Stimulated activated CD4-positive, alpha-beta T cell treated with anti-CD3 and anti-CD28 coated beads, Interleukin-2, amount 100 ng/mL, for 24 hours (primary cell): ENCODE measurements around the gene TBC1D22A.

Experiments used
- DNase-seq, 2 donors: peaks; one replicate each; pipeline ENCODE4 v3.0.0-alpha.2; 2020

TBC1D22A gene

DNA sequence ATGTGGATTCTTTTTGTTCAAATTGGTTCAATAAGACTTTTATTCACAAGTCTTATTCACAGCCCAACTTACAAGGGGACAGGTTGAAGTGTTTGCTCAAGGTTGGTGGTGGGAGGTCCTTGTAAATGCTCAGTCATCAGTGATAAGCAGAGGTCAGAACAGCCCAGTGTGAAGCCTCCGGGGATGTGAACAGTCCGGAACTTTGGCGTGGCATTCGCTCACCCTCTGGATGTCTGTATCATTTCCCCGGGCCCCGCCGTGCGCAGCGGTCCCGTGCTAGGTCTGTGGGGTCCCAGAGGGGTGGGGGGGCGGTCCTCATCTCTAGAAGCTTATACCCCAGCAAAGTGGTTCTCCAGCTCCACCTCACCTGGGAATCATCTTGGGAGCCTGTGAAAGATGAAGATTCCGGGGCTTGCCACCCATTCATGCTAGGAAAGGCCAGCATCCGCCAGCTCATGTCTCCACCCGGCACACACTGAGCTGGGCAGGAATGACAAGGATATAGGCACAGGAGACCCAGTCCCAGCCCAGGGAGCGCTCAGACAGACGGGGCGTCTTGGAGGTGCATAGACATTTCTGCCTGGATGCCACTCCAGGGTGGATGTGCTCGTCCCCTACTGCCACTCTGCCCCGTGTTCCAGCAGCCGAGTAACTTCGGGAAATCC, 327.5 kb downstream of the TBC1D22A start:
- DNase-seq = no peak

DNA sequence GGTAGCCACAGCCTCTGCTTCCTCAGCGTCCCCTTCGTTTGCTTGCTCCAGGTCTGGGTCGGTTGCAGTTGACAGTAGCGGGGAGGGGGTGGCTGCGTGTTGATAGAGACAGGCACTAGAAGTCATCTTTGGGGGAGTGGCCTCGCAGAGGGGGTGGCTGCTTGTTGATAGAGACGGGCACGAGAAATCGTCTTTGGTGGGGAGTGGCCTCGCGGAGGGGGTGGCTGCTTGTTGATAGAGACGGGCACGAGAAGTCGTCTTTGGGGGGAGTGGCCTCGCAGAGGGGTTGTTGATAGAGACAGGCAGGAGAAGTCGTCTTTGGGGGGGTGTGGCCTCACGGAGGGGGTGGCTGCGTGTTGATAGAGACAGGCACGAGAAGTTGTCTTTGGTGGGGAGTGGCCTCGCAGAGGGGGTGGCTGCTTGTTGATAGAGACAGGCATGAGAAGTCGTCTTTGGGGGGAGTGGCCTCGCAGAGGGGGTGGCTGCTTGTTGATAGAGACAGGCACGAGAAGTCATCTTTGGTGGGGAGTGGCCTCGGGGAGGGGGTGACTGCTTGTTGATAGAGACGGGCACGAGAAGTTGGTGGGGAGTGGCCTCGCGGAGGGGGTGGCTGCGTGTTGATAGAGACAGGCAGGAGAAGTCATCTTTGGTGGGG, 328.3 kb downstream of the TBC1D22A start:
- no peak for DNase-seq

DNA sequence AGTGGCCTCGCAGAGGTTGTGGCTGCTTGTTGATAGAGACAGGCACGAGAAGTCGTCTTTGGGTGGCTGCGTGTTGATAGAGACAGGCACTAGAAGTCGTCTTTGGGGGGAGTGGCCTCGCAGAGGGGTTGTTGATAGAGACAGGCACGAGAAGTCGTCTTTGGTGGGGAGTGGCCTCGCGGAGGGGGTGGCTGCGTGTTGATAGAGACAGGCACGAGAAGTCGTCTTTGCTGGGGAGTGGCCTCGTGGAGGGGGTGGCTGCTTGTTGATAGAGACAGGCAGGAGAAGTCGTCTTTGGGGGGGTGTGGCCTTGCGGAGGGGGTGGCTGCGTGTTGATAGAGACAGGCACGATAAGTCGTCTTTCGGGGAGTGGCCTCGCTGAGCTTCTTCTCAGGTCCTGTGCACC, 328.8 kb downstream of the TBC1D22A start:
- DNase-seq = no peak

DNA sequence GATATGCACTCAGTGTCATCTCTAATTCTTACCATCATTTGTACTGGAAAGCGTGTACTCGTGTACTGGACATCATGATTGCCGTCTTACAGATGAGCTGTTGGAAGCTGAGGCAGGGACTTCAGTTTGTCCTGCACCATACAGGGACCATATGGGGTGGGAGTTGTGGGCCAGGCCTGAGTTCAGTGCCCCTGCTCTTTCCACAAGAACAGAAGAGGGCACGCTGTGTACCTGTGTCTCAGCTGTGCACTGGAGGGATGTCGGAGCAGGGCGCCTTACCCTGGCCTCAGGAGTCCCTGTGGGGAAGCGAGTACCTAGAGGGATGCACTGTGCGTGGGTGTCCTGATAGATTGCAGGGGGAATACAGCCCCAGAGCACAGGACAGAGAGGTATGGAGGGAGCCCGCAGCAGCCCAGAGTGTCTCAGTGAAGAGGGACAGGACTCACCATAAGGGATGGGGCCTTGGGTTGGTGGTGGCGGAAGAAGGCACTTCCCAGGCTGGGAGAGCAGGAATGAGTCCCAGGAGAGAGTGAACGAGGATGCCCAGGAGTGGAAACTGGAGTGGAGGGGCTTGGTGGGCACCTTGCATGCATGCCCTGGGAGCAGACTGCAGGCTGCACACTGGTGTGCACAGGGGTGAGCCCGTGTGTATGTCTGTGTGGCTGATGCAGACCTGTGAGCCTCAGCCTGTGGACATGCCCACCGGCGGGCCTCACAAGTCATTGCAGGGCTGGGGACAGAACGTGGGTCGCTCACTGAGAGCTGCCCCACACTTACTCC, 329.7 kb downstream of the TBC1D22A start:
- no peak for DNase-seq

DNA sequence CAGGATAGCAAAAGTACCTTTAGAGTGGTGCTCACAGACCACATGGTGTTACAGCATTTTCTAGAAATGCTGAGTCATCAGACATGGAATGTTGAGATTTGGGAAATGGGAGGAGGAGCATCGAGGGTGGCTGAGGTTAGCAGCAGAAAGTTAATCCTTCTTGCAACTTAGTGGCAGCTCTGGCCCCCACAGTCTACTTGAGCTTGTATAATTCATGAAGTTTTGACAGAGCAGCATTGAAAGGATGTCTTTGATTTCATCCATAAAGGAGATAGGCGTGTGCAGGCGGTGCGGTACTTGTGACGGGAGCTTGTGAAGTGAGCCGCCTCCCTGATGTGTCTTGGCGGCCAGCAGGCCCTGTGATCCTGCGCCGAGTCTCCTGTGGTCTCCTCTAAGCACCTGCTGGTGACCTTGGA, 330.5 kb downstream of the TBC1D22A start:
- no peak for DNase-seq

DNA sequence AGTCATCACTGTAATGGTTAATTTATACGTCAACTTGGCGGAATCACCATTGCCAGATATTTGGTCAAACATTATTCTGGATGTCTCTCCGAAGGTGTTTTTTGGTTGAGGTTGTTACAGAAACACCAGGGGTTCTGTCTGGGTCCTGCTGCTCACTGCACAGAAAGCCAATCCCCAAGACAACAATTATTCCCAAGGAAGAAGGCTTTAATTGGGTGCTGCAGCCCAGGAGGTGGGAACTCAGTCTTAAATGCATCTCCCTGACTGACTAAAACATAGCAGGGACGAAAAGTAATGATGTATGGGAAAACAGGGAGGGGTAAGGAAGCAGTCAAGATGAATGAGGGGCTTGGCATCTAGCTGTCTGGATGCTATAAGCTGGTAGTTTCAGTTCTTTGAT, 331.3 kb downstream of the TBC1D22A start:
- DNase-seq = no peak

DNA sequence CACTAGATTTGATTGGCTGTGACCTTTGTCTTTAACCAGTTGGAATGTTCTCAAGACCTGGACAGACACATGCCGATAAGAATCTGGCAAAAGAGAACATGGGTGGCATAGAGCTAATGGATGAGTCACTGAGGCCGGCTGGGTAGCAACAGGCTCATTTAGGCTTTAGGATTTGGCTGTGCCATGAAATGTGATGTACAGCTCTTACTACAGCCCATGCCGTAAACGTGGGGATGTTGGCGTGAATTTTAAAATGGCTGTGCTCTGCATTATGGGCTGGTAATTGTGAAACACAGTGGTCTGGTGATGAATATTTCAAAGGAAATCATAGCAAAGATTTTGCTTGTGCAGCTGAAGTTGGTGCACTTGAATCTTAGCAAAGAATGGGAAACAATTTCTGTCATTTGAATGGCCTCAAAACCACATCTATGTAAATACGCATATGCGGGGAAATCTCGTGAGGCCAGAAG, 332.4 kb downstream of the TBC1D22A start:
- DNase-seq = no peak

DNA sequence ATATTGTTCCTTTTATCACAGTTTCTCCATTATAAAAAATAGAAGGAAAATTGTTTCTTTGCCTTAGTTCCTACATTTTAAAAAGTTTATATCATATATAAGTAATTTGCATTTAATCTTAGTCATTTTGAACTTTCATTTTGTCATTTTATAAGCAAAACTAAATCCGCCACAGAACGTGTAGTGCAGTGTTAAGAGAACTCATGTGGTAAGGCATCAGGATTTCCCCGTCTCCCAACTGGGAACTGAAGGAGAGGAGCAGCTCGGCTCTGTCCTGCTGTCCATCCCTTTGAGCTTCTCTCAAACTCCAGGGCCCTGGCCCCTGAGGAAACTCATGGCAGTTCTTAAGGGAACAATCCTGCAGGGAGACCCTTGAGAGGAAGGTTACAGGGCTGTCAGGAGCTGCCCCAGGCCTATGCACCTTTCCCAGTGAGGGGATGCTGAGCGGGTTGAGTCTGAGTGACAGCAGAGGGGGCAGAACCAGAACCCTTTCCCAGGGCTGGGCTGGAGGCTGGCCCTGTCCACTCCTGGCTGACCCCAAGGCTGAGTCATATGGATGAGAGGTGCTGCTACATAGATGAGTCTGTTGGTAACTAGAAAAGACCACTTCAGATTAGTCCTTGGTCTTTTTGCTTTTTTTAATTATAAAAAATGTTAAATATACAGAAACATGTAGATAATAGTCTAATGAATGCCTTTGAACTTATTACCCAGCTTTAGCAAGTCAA, 333.1 kb downstream of the TBC1D22A start:
- DNase-seq = no peak

DNA sequence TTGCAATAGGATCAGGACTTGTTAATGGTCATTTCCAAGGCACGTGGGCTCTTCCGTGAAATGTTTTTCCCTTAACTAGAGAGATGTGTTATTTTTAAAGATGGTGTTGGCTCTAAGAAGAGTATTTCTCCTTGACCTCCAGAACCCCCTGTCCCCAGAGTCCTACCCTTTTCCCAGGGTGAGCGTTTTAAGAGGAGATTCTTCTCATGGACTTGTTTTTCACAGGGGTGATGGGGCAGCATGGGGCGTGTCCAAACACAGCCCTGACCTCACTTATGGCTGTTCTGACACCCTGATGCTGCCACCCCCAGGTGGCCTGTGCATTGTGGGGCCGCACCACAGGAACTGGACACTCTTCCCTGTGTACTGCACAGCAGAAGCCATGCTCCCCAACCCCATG, 335.7 kb downstream of the TBC1D22A start:
- no peak for DNase-seq

DNA sequence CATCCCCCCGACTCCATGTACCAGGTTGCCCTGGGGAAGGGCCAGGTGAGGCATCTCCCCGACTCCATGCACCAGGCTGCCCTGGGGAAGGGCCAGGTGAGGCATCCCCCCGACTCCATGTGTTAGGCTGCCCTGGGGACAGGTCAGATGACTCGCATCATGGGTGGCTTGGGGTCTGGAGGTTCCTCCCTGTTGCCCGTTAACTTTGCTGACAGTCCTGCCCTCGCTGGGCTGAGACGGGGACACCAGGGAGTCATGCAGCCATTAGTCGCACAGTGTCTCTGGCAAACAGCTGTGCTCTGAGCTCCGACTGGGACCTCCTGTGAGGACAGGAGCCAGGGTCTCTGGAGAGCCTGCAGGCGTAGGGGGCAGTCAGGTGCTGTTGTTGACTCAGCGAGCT, 336.1 kb downstream of the TBC1D22A start:
- DNase-seq = no peak

DNA sequence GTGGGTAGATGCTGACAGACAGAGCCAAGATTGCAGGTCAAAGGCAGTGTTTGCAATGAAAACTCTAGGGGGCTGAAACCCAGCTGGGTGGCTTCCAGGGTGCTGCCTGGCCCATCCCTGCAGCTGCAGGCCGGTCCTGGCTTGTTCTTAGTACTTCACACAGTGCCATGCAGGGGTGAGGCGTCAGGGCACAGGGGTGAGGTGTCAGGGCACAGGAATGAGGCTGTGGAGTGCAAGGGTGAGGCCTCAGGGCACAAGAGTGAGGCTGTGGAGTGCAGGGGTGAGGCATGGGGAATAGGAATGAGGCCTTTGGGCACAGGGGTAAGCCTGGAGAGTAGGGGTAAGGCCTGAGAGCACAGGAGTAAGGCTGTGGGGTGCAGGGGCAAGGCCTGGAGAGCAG, 337.6 kb downstream of the TBC1D22A start:
- no peak for DNase-seq

DNA sequence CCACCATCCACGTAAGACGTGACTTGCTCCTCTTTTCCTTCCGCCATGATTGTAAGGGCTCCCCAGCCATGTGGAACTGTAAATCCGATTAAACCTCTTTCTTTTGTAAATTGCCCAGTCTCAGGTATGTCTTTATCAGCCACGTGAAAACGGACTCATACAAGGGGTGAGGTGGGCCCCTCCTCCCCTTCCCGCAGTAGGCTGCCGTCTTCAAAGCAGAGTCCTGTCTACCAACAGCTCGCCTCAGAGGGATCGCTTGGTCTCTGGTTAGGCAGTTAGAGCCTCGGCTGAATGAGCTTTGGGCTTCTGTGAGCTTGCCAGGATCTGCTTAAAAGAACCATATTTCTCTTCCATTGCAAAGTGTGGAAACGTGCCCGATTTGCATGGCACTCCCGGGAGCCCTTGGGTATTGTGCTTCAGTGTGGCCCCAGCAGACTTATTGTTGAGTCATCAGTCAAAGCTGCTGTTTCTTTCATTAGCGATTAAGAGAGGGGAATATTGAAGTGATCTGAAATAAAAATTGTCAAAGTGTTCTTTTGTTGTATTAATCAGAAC, 338.3 kb downstream of the TBC1D22A start:
- no peak for DNase-seq

DNA sequence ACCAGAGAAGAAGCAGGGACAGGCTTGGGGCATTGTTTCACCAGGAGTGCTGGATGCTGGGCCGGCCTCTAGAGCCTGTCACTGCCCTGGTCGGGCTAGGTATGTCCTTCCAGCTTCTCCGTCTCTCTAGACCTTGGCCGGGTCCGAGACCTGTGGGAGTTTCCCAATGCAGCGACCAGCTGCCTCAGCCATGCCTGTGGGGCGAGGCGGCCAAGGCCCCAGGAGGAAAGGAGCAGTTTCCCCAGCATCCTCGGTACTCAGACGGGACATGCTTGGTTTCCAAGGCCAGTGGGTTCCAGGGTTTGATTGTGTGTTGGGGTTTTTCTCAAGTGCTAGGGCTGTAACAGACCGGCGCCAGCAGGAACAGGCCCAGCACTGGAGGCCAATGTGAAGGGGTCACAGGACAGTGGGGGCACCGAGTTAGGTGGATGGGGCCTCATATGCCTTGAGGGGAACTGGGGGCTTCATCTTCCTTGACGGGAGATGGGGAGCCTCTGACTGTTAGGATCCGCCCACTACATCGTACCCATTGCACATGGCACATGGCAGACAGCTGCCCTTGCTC, 339.0 kb downstream of the TBC1D22A start:
- DNase-seq = no peak

DNA sequence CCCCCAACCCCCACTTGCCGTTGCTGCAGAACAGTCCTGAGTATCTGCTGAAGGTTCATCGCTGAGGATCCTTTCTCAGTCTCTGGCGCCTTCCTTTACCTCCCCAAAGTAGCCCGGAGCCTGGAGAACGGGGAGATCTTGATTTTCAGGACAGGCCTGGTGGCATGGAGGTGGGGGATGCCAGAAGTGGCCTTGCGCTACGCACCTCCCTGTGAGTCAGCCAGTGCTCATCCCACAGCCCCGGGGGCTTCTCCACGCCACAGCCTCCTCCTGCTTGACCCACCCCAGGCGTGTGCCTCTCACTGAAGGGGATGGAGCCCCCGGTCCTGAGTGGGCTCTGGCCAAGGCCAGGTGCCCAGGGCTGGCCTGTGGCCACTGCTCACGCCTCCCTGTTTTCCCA, 339.6 kb downstream of the TBC1D22A start:
- DNase-seq = no peak

DNA sequence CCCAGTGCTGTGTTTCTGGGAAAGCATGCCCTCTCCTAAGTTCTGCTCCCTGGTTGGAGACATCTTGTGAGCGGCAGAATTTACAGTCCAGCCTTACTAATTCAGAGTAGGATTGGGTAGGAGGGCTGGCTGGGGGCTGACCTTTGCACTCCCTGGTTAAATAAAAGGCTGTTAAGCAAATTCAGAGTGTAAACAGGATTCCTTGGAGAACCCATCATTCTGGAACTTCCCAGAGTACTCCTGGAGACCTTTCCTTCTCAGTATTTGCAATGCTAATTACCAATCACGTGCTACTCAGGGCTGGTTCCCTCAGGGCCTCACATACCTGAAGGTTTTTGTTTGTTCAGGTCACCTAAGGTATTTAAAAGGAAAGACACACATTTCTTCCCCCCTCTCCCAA, 340.2 kb downstream of the TBC1D22A start:
- DNase-seq = no peak

DNA sequence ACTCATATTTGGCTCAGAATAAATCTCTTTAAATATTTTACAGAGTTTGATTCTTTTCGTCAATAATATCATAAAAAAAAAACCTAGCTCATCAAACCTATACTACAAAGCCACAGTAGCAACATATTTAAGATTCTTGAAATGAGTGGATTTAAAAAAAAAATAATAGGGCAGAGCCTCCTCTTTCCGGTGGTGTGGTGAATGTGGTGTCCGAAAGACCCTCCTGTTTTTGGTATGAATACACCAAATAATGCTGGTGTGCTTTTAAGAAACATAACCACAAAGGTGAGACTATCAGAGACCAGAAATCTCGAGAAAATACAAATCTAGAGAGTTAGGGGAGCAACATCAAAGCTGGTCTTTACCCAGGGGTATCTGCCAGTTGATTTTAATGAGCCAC, 342.6 kb downstream of the TBC1D22A start:
- DNase-seq = no peak

DNA sequence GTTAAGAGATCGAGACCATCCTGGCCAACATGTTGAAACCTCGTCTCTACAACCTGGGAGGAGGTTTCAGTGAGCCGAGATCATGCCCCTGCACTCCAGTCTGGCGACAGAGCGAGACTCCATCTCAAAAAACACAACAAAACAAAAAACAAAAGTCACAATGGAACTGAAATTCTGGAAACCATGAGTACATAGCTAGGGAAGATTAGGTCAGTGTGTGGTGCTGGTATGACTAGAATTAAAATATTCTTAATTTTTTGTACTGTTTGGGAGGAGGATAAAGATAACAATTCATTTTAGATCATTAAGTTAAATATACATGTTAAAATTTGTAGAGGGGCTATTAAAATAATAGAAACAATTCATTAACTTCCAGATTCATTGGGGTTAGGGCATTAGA, 344.4 kb downstream of the TBC1D22A start:
- DNase-seq = no peak

DNA sequence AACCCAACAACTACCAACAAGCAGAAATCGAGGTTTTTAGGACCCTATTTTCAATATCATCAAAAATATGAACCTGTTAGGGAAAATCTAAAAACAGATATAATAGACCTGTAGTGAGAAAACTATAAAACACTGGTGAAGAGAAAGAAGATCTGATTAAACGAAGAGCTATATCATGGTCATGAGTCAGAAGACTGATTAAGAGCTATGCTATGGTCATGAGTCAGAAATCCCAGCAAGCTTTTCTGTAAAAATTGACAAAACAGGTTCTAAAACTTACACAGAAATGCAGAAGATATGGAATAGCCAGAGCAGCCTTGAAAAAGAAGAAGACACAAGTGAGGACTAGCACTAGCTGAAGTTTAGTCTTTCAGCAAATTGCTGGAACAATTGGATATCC, 345.0 kb downstream of the TBC1D22A start:
- no peak for DNase-seq

DNA sequence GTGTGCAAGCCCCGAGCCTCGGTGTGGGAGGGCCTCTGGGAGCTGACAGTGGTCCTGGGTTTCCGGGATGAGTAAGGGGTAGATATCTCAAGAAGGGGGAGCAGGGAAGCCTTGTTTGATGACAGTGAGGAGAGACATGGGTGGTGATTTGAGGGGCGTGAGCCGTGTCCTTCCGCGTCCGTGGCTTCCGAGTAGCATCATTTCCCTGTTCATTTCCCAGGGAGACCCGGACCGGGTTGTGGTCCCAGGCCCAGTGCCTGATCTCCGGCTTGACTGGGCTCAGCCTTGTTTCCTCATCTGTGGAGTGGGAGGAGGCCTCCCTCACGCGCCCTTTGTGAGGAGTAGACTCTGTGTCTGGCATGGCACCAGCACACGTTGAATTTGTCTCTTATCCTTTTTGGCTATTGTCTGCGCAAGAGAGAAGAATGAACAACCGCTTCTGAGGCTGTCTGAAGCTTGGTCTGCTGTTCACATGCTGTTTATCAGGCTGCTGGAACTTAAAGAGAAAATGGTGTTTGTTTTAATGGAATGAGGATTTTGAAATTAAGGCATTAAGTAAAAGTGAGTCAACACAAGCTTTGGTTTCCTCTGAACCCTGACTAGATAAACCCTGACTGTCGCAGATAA, 348.5 kb downstream of the TBC1D22A start:
- no peak for DNase-seq

DNA sequence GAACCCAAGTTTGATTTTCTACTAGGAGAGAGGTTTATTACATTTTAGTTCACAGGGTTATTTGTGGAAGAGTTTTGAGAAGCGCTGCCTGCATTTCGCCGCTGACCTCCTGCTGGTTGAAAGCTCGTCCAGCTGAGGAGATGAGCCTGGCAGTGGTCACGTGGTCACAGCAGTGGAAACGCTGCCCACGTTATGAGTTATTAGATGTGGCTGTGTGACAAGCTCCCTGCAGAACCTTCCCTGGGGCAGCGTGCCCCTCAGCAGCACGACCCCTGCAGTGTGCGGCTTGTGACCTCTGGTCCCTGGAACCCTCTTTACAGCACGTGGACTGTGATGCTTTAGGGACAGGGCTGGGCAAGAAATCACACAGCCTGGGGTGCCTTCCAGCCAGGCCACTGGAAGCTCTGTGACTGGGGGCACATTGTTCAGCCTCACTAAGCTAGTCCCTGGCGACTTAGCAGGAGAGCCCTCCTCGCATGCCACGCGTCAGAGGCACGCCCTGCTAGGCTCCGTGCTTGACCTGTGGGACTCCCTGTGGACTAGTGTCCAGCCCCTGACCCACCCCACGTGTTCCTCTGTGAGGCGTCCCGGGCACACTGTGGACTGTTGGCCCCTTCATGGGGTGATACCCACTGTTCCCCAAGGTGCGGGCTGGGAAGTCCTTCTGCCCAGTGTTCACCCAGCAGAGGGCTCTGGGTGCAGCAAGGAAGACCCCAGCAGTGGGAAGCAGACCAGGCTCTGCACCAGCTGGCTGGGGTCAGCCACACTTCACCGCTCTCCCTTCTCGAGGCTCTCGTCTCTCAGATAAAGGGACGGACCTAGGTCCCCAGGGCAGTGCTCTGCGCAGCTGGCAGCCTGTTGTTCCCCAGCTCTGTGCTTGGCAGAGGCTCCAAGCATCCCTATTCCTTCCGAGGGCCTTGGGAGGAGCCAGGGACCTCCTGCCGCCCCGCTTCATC, 349.5 kb downstream of the TBC1D22A start:
- DNase-seq = no peak

DNA sequence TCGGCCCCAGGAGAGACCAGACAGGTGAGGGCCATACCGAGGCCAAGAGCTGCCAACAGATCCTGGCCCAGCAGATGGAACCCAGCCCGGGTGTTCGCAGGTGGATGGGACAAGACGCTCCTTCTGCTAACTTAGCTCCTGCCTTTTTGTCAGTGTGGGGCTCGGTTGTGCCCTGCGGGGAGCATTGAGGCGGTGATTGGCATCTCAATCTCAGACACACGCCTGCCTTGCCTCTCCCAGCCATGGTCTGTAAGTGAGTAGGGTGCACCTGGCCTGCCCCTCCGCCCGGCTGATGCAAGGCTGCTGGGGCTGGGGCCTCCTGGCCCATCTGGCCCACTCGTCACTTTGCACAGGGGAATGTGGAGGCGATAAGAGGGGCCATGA, 350.1 kb downstream of the TBC1D22A start:
- DNase-seq = no peak
